C4-2B (cell line): Measurements from ENCODE around the gene WDR76.
"Not testable (repeated sequence)": the region's sequence is repeated elsewhere in the genome, so short reads cannot be mapped to it uniquely, and the experiment has no call there.

Source experiments
- H3K27ac ChIP-seq: fragments of 450-650 bp; 2 replicates; pipeline ENCODE4 v1.5.1; 2017
- ZFX ChIP-seq: fragments of 450-650 bp; IDR thresholded peaks from 2 replicates; pipeline ENCODE4 v1.6.1; 2017
- TF ChIP-seq, protein P1 (sequence below): fragments of 450-650 bp; conservative IDR thresholded peaks from 2 replicates; pipeline ENCODE4 v1.5.1; 2017; ENCODE audit warnings: mild to moderate bottlenecking

Gene WDR76

DNA sequence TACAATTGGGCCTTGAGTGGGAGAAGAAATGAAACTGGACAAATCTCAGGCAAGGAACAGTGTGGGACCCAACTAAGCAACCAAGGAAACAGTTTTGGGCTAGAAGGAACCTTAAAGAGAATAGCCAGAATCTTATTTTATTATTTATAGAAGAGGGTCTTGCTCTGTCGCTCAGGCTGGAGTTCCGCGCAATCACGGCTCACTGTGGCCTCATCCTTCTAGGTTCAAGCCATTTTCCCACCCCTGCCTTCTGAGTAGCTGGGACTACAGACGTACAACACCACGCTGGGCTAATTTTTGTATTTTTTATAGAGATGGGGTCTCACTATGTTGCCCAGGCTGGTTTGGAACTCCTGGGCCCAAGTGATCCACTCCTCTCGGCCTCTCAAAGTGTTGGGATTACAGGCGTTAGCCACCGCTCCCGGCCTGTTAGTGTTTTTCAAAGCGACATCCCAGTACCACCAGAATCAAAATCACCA lies 734 bp upstream of the WDR76 start:
- H3K27ac ChIP-seq = peak overlapping the region; percentile 55
- TF ChIP-seq, protein P1, sequence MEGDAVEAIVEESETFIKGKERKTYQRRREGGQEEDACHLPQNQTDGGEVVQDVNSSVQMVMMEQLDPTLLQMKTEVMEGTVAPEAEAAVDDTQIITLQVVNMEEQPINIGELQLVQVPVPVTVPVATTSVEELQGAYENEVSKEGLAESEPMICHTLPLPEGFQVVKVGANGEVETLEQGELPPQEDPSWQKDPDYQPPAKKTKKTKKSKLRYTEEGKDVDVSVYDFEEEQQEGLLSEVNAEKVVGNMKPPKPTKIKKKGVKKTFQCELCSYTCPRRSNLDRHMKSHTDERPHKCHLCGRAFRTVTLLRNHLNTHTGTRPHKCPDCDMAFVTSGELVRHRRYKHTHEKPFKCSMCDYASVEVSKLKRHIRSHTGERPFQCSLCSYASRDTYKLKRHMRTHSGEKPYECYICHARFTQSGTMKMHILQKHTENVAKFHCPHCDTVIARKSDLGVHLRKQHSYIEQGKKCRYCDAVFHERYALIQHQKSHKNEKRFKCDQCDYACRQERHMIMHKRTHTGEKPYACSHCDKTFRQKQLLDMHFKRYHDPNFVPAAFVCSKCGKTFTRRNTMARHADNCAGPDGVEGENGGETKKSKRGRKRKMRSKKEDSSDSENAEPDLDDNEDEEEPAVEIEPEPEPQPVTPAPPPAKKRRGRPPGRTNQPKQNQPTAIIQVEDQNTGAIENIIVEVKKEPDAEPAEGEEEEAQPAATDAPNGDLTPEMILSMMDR = no peak
- no peak for TF ChIP-seq ZFX

DNA sequence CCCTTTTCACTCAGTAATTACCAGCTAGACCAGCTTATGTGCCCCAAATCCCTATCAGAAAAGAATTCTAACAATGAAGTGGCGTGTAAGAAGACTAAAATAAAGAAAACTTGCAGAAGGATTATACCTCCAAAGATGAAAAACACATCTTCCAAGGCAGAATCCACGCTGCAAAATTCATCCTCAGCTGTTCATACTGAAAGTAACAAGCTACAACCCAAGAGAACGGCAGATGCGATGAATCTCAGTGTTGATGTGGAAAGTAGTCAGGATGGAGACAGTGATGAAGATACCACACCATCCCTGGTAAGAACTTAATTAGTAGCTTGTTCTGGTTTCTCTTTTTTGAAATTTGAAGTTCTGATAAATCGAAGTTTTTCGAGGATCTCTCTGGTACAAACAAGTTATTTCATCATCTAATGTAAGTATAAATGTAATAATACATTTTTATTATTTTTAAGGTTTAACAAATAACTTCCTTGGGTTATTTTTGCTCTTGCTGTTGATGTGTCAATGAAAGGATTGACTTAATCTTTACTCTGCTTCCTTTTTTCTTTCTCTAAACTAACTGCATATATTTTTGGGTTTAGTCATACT lies 1.4 kb downstream of the WDR76 start:
- H3K27ac ChIP-seq = no peak overlapping the region
- TF ChIP-seq ZFX = no peak
- TF ChIP-seq, protein P1 = no peak

DNA sequence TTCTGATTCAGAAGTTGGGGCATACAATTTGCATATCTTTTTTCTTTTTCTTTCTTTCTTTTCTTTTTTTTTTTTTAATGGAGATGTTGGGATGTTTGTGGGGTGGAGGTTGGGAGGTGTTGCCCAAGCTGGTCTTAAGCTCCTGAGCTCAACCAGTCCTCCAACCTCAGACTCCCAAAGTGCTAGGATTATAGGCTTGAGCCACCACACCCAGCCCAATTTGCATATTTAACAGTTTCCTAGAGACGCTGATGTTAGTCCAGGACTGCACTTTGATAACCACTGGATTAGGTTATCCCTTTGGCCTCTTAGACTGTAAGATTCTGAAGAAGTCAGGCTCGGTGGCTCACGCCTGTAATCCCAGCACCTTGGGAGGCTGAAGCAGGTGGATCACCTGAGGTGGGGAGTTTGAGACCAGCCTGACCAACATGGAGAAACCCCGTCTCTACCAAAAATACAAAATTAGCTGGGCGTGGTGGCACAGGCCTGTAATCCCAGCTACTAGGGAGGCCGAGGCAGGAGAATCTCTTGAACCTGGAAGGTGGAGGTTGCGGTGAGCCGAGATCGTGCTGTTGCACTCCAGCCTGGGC lies 3.2 kb downstream of the WDR76 start:
- H3K27ac ChIP-seq = not testable (repeated sequence)

DNA sequence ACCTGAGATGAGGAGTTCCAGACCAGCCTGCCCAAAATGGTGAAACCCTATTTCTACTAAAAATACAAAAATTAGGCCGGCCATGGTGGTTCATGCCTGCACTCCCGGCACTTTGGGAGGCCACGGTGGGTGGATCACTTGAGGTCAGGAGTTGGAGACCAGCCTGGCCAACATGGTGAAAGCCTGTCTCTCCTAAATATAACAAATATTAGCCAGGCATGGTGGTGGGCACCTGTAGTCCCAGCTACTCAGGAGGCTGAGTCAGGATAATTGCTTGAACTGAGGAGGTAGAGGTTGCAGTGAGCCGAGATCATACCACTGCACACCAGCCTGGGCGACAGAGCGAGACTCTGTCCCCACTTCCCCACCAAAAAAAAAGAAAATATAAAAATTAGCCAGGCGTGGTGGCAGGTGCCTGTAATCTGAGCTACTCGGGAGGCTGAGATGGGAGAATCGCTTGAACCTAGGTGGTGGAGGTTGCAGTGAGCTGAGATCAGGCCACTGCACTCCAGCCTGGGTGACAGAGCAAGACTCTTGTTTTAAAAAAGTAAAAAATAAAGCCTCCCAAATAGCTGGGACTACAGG lies 4.0 kb downstream of the WDR76 start:
- not testable (repeated sequence) for H3K27ac ChIP-seq

DNA sequence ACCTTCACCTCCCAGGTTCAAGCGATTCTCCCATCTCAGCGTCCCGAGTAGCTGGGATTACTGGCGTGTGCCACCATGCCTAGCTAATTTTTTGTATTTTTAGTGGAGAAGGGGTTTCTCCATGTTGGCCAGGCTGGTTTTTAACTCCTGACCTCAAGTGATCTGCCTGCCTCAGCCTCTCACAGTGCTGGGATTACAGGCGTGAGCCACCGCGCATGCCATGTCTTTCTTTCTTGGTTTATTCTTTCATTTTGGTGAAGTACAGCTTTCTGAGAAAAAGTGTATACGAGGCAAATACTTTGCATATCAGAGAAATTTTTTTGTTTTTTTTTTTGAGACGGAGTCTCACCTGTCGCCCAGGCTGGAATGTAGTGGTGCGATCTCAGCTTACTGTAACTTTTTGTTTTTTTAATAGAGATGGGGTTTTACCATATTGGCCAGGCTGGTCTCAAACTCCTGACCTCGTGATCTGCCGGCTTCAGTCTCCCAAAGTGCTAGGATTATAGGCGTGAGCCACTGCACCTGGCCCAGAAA lies 4.8 kb downstream of the WDR76 start:
- not testable (repeated sequence) for H3K27ac ChIP-seq

DNA sequence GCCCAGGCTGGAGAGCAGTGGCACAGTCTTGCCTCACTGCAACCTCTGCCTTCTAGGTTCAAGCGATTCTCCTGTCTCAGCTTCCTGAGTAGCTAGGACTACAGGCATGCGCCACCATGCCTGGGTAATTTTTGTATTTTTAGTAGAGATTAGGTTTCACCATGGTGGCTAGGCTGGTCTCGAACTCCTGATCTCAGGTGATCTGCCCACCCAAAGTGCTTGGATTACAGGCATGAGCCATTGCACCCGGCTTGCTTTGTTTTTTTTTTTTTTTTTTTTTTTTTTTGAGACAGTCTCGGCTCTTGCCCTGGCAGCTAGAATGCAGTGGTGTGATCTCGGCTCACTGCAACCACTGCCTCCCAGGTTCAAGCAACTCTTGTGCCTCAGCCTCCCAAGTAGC lies 5.7 kb downstream of the WDR76 start:
- not testable (repeated sequence) for H3K27ac ChIP-seq

DNA sequence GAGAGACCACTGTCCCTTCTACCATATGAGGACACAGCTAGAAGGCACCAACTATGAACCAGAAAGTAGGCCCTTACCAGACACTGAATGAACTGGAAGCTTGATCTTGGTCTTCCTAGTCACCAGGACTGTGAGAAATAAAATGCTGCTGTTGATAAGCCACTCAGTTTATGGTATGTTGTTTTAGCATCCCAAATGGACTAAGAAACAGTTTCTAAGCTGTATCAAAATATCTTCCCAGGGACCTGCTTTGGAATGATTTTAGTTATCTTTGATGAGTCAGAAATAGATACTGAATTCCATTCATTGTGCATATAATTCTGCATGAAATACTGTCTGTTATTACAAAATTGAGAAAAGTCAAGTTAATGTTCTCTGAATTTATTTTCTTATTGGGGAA lies 18.6 kb downstream of the WDR76 start:
- H3K27ac ChIP-seq = no peak overlapping the region
- TF ChIP-seq, protein P1 = no peak

DNA sequence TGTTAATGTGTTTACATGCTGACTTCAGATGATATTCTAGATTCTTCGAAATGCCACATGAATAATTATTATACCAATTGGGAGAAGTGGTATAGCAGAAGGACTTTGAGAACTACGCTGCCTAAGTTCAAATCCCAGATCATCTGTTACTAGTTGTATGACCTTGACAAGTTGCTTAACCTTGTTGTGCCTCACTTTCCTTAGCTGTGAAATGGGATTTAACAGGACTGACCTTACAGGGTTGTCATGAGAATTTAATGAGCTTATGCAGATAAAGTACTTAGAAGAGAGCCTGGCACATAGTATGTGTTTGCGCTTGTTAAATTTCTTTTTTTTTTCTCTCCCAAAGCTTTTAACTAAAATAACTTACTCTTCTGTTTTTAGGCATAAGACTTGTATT lies 24.4 kb downstream of the WDR76 start:
- H3K27ac ChIP-seq = no peak overlapping the region

DNA sequence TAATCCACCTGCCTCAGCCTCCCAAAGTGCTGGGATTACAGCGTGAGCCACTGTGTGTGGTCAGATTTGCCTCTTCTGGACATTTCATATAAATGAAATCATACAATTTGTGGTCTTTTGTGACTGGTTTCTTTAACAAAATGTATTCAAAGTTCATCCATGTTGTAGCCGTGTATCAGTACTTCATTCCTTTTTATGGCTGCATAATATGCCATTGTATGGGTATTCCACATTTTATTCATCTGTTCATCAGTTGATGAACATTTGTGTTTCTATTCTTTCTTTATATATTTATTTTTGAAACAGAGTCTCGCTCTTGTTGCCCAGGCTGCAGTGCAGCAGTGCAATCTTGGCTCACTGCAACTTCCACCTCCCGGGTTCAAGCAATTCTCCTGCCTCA lies 25.8 kb downstream of the WDR76 start:
- no peak for TF ChIP-seq ZFX
- TF ChIP-seq, protein P1 = no peak
- H3K27ac ChIP-seq = no peak overlapping the region

More for the DNA sequence above, 24.4 kb downstream of the WDR76 start:
- TF ChIP-seq, protein P1 = no peak
- TF ChIP-seq ZFX = no peak
